Endothelial cell of umbilical vein (primary cell): Measurements from ENCODE around the gene SCAP. TPM values are rescaled to one million over a fixed set of nuclear protein-coding genes. Genes with fewer than 3 reads are reported as not detected.

ENCODE experiments used
- BruUV-seq: library from RNA; stranded (reverse); fragments of 400-500 nt; replicated peaks from 2 replicates; lab custom pipeline; 2021; lab: Mats Ljungman, UMichigan
- CTCF ChIA-PET: fragments of 300-600, 350-600 bp; sonication (Branson Sonifier 250); formaldehyde crosslinking; loops from one replicate; lab custom pipeline; 2021; ENCODE audit warnings: antibody characterized with exemption, inconsistent platforms; lab: Charles Lee
- POLR2A ChIA-PET: fragments of 300-600, 350-600 bp; sonication (Branson Sonifier 250); formaldehyde crosslinking; loops from one replicate; lab custom pipeline; 2021; ENCODE audit warnings: antibody characterized with exemption, inconsistent platforms; lab: Charles Lee
- DNase-seq: peaks from one replicate; pipeline ENCODE4 v3.0.0-alpha.2; 2011; ENCODE audit warnings: low read depth, low spot score
- FAIRE-seq: peaks from 2 replicates; lab custom pipeline; 2011; peaks lifted over from hg19 to GRCh38; lab: Jason Lieb, UNC
- H2AFZ ChIP-seq: 2 replicates; pipeline ENCODE4 v1.6.0; 2012; ENCODE audit warnings: low read depth, low read length, control low read depth, inconsistent platforms
- H3K27ac ChIP-seq: 2 replicates; pipeline ENCODE4 v1.5.1; 2011; ENCODE audit warnings: low read depth, mild to moderate bottlenecking, control low read depth, low read length, moderate library complexity; ENCODE audit not compliant: insufficient read depth
- H3K27me3 ChIP-seq, 2 experiments: 2 replicates each; pipeline versions ENCODE4 v1.6.0 to v1.6.1; 2011; ENCODE audit warnings: low read length in 2 of 2, mixed read lengths in 1 of 2; ENCODE audit not compliant: control insufficient read depth in 2 of 2, insufficient read depth in 2 of 2
- H3K36me3 ChIP-seq, 2 experiments: 2 replicates in 1 of 2; 3 replicates in 1 of 2; pipeline ENCODE4 v1.5.1; 2011; ENCODE audit warnings: low read length in 2 of 2, mild to moderate bottlenecking in 1 of 2, moderate library complexity in 1 of 2; ENCODE audit not compliant: control insufficient read depth in 2 of 2, insufficient read depth in 2 of 2; ENCODE audit errors: extremely low read depth in 1 of 2
- H3K4me1 ChIP-seq: 3 replicates; pipeline ENCODE4 v1.5.1; 2011; ENCODE audit warnings: mild to moderate bottlenecking, low read length; ENCODE audit not compliant: control insufficient read depth, insufficient read depth; ENCODE audit errors: extremely low read depth
- H3K4me2 ChIP-seq: 2 replicates; pipeline ENCODE4 v1.6.1; 2011; ENCODE audit warnings: low read length, control low read depth, mixed read lengths; ENCODE audit not compliant: insufficient read depth
- H3K4me3 ChIP-seq, 3 experiments: fragments of 200-600 bp in 1 of 3; sonication (generic), shearing (Covaris generic) in 1 of 3; replicated peaks in 1 of 3; 2 replicates each; pipeline ENCODE4 v1.5.1; 2011 to 2016; ENCODE audit warnings: control low read depth in 3 of 3, low read length in 3 of 3, mild to moderate bottlenecking in 2 of 3, inconsistent platforms in 1 of 3, low read depth in 1 of 3, moderate library complexity in 1 of 3; ENCODE audit not compliant: insufficient read depth in 1 of 3
- H3K79me2 ChIP-seq: 2 replicates; pipeline ENCODE4 v1.6.0; 2012; ENCODE audit warnings: low read length, inconsistent platforms; ENCODE audit not compliant: control insufficient read depth, insufficient read depth
- H3K9ac ChIP-seq: replicated peaks from 2 replicates; pipeline ENCODE3; 2011; ENCODE audit warnings: low read length, control low read depth; ENCODE audit not compliant: insufficient read depth; ENCODE audit errors: extremely low read depth
- H3K9me1 ChIP-seq: replicated peaks from 3 replicates; pipeline ENCODE4 v1.6.0; 2011; ENCODE audit warnings: mild to moderate bottlenecking, low read length; ENCODE audit not compliant: control insufficient read depth, insufficient read depth; ENCODE audit errors: extremely low read depth
- H3K9me3 ChIP-seq: replicated peaks from 2 replicates; pipeline ENCODE4 v1.5.1; 2012; ENCODE audit warnings: low read length, inconsistent platforms; ENCODE audit not compliant: control insufficient read depth, insufficient read depth
- H4K20me1 ChIP-seq: replicated peaks from 2 replicates; pipeline ENCODE3; 2011; ENCODE audit warnings: mild to moderate bottlenecking, low read length; ENCODE audit not compliant: control insufficient read depth, insufficient read depth; ENCODE audit errors: extremely low read depth
- CTCF ChIP-seq, 2 donors: IDR thresholded peaks; 1 replicate in 1 of 2; 2 replicates in 1 of 2; pipeline ENCODE4 v1.5.1; 2011; ENCODE audit warnings: low read length in 2 of 2, mild to moderate bottlenecking in 2 of 2, moderate library complexity in 2 of 2, control low read depth in 1 of 2, inconsistent platforms in 1 of 2, low read depth in 1 of 2; ENCODE audit not compliant: insufficient read depth in 1 of 2; ENCODE audit errors: extremely low read depth in 1 of 2
- EZH2 ChIP-seq: IDR thresholded peaks from 2 replicates; pipeline ENCODE4 v1.6.1; 2012; ENCODE audit warnings: borderline replicate concordance, low read depth, mild to moderate bottlenecking, moderate library complexity, low read length, inconsistent platforms; ENCODE audit not compliant: severe bottlenecking
- FOS ChIP-seq: IDR thresholded peaks from 2 replicates; pipeline ENCODE4 v1.6.1; 2011; ENCODE audit warnings: mild to moderate bottlenecking, low read length, moderate library complexity, borderline replicate concordance; ENCODE audit not compliant: insufficient read depth
- GATA2 ChIP-seq: IDR thresholded peaks from 2 replicates; pipeline ENCODE4 v1.7.0; 2011; ENCODE audit warnings: low read depth, mild to moderate bottlenecking, moderate library complexity, mixed read lengths, low read length; ENCODE audit not compliant: insufficient read length, insufficient read depth
- JUN ChIP-seq: IDR thresholded peaks from 2 replicates; pipeline ENCODE4 v1.6.1; 2011; ENCODE audit warnings: borderline replicate concordance, low read depth; ENCODE audit not compliant: insufficient read length, insufficient read depth
- MAX ChIP-seq: IDR thresholded peaks from 2 replicates; pipeline ENCODE4 v1.6.1; 2011; ENCODE audit not compliant: insufficient read depth, insufficient read length
- MYC ChIP-seq: IDR thresholded peaks from one replicate; pipeline ENCODE4 v1.6.1; 2011; ENCODE audit warnings: mild to moderate bottlenecking, low read depth, low read length
- POLR2A ChIP-seq: IDR thresholded peaks from 2 replicates; pipeline ENCODE4 v1.6.1; 2012; ENCODE audit warnings: low read depth, mild to moderate bottlenecking, control low read depth, low read length
- POLR2AphosphoS5 ChIP-seq: IDR thresholded peaks from 2 replicates; pipeline ENCODE4 v1.6.1; 2012; ENCODE audit warnings: low read depth, mild to moderate bottlenecking, control low read depth, low read length, moderate library complexity; ENCODE audit not compliant: insufficient read depth
- dilution Hi-C: fragments of 300-500 bp; cut with MboI; formaldehyde crosslinking; loops from one replicate; pipeline ENCODE4 v1.15.0; 2019; ENCODE audit warnings: low sequenced_read_pairs; ENCODE audit not compliant: extremely low pct_ligation_motif_present
- intact Hi-C: fragments of 100-400 bp; cut with micrococcal nuclease; formaldehyde crosslinking; loops from one replicate; pipeline ENCODE4 v1.10.0; 2022
- polyA plus RNA-seq, 4 experiments: library from polyadenylated mRNA; depleted of rRNA in 3 of 4; stranded (reverse) in 3 of 4; unstranded in 1 of 4; fragments of >200 nt; gene quantifications; 2 replicates each; pipeline versions ENCODE4 v1.2.1 to v1.2.3, GENCODE V29; 2011 to 2012; ENCODE audit warnings: missing spikeins in 1 of 4
- total RNA-seq: library from RNA; stranded (reverse); gene quantifications from 2 replicates; pipeline ENCODE4 v1.2.3, GENCODE V29; 2021

The SCAP gene
- total and polyA plus RNA-seq, 2 donors (not counting 3 experiments of a cell fraction or from before 2014, with no cell fraction given): 34.7 to 59.0 TPM

- dilution Hi-C loops: no loop called here
- Histone ChIP-seq H4K20me1 (no peaks in the 10 kb centered on the region), H3K27me3 (no peaks in the 10 kb centered on the region), H3K4me1 (no peaks in the 10 kb centered on the region), H3K9me3 (no peaks in the 10 kb centered on the region), H3K79me2 (peaks cover 6% of the 10 kb centered on the region), H3K4me2 (no peak overlapping the region), H3K9ac (no peak overlapping the region), H3K27ac (no peak overlapping the region), H3K36me3 (no peaks in the 10 kb centered on the region), H3K4me3 (no peak overlapping the region), H2AFZ (no peak overlapping the region), H3K9me1 (no peaks in the 10 kb centered on the region)
- no peak for FAIRE-seq
- POLR2A ChIA-PET: interaction anchor here (0.5 kb wide), 1 partner anchor 11 kb away, joined by 7 read pairs; no protein-coding TSS in a partner anchor
- no TSS peak for BruUV-seq
- CTCF ChIA-PET: interaction anchor here (0.8 kb wide), 1 partner anchor 26 kb away, joined by 3 read pairs; no protein-coding TSS in a partner anchor
- no peak for TF ChIP-seq EZH2
- no peak for TF ChIP-seq POLR2AphosphoS5
- no peak for TF ChIP-seq MYC
- TF ChIP-seq GATA2: no peak
- DNase-seq: no peak
- intact Hi-C loops: no loop called here
These were observed 18.8 kb downstream of the SCAP start for GRCh38 chr3:47456984-47457383.

- FAIRE-seq: no peak
These were observed 19.8 kb downstream of the SCAP start for GRCh38 chr3:47455806-47456452.

More at GRCh38 chr3:47455806-47456452, 19.8 kb downstream of the SCAP start:
- Histone ChIP-seq H3K4me1 (no peaks in the 10 kb centered on the region), H3K9me1 (no peaks in the 10 kb centered on the region), H3K9me3 (no peaks in the 10 kb centered on the region), H3K4me3 (no peak overlapping the region), H2AFZ (no peak overlapping the region), H3K9ac (no peak overlapping the region), H4K20me1 (no peaks in the 10 kb centered on the region), H3K27me3 (no peaks in the 10 kb centered on the region), H3K79me2 (peaks cover 4% of the 10 kb centered on the region), H3K27ac (no peak overlapping the region), H3K4me2 (no peak overlapping the region), H3K36me3 (no peaks in the 10 kb centered on the region)
- DNase-seq: no peak
- POLR2A ChIA-PET: no interaction called here
- dilution Hi-C loops: no loop called here
- no TSS peak for BruUV-seq
- intact Hi-C loops: no loop called here
- TF ChIP-seq EZH2 (no peak), GATA2 (no peak), MAX (no peak), JUN (no peak), POLR2A (no peak), FOS (no peak), MYC (no peak), CTCF (IDR thresholded peaks at IDR 0.05; ENCODE audit: extremely low read depth in 1 of 2, insufficient read depth in 1 of 2, low read depth in 1 of 2, low read length in 2 of 2) (no peak), POLR2AphosphoS5 (no peak)
- CTCF ChIA-PET: no interaction called here
